Measurements from ENCODE around the gene C2orf76.

- no peak for TF ChIP-seq EZH2 (IDR thresholded peaks at IDR 0.05; ENCODE audit: borderline replicate concordance, low read length)
- TF ChIP-seq CTCF (IDR thresholded peaks at IDR 0.05; ENCODE audit: low read length): no peak
Observed at GRCh38 chr2:119378566-119378965, 11.9 kb upstream of the C2orf76 start.

Measured in OCI-LY1 (cell line).